Measurements from ENCODE around the gene GCNT2.
"Not testable (repeated sequence)": the region's sequence is repeated elsewhere in the genome, so short reads cannot be mapped to it uniquely, and the experiment has no call there.

GCNT2 gene

GRCh38 chr6:10610289-10610688 lies 89.1 kb downstream of the GCNT2 start:
- no peak for TF ChIP-seq CTCF (IDR thresholded peaks at IDR 0.05; ENCODE audit: low read depth, low read length, missing control alignments)
- no peak for DNase-seq (ENCODE audit: low read depth)
- H3K4me3 ChIP-seq (ENCODE audit: low read depth, low read length), result no peak overlapping the region

- no peak for DNase-seq (ENCODE audit: low read depth)
- no peak overlapping the region for H3K4me3 ChIP-seq (ENCODE audit: low read depth, low read length)
- no peak for TF ChIP-seq CTCF (IDR thresholded peaks at IDR 0.05; ENCODE audit: low read depth, low read length, missing control alignments)
Measured at GRCh38 chr6:10612161-10612560, 91.0 kb downstream of the GCNT2 start.

- DNase-seq (ENCODE audit: low read depth), result no peak
- H3K4me3 ChIP-seq (ENCODE audit: low read depth, low read length), result no peak overlapping the region
- TF ChIP-seq CTCF (IDR thresholded peaks at IDR 0.05; ENCODE audit: low read depth, low read length, missing control alignments), result no peak
Measured at GRCh38 chr6:10613077-10613476, 91.9 kb downstream of the GCNT2 start.

GRCh38 chr6:10613723-10614122 lies 92.6 kb downstream of the GCNT2 start:
- no peak overlapping the region for H3K4me3 ChIP-seq (ENCODE audit: low read depth, low read length)
- no peak for DNase-seq (ENCODE audit: low read depth)
- TF ChIP-seq CTCF (IDR thresholded peaks at IDR 0.05; ENCODE audit: low read depth, low read length, missing control alignments), result no peak

- no peak overlapping the region for H3K4me3 ChIP-seq (ENCODE audit: low read depth, low read length)
- TF ChIP-seq CTCF (IDR thresholded peaks at IDR 0.05; ENCODE audit: low read depth, low read length, missing control alignments), result no peak
- DNase-seq (ENCODE audit: low read depth), result no peak
Measured at GRCh38 chr6:10615675-10616074, 94.5 kb downstream of the GCNT2 start.

- not testable (repeated sequence) for H3K4me3 ChIP-seq (ENCODE audit: low read depth, low read length); DNase-seq (ENCODE audit: low read depth)
Measured at GRCh38 chr6:10616266-10616665, 95.1 kb downstream of the GCNT2 start.

- DNase-seq (ENCODE audit: low read depth), result no peak
- no peak overlapping the region for H3K4me3 ChIP-seq (ENCODE audit: low read depth, low read length)
Measured at GRCh38 chr6:10617008-10617696, 96.0 kb downstream of the GCNT2 start.

More at GRCh38 chr6:10617008-10617696, 96.0 kb downstream of the GCNT2 start:
- no peak for TF ChIP-seq CTCF (IDR thresholded peaks at IDR 0.05; ENCODE audit: low read depth, low read length, missing control alignments)

All from GM12864 (cell line).